NOMO-1 treated with dmso at 0.1 percent for 144 hours (cell line): Measurements from ENCODE around the gene HSD17B8.

ENCODE experiments used
- DNase-seq: peaks from one replicate; lab custom pipeline; 2025; ENCODE audit not compliant: unreplicated experiment; lab: John Stamatoyannopoulos, UW

HSD17B8 gene

DNA sequence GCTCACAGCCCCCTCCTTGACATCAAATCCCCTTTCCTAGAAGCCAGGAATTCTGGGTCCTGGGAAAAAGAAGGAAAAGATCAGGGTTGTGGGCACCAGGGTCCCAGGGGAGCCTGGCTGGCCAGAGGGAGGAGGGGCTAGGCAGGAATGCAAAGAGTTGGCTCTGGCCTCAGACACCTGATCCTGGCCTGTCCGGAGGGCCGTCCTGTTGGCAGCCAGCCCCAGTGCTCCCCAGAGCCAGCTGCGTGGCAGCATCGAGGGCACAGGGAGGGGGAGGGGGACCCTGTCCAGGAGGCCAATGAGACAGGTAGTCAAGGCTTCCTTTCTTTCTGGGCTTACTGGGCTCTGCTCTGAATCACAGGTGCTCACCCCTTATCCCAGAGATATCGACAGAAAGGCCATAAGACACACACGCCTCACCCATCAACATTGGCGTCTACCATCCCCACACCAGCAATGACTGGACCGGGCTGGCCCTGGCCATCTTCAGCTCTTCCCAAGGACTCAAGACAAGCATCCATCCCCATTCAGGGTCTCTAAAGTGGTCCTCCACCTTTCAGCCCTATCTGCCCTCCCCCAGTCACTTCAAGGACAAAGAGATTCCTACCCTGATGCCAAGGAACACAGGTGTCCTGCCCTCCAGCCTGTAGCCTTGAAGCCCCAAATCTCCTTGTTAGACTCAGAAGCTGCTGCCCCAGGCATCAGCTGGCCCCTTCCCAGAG, 12.9 kb upstream of the HSD17B8 start:
- no peak for DNase-seq

DNA sequence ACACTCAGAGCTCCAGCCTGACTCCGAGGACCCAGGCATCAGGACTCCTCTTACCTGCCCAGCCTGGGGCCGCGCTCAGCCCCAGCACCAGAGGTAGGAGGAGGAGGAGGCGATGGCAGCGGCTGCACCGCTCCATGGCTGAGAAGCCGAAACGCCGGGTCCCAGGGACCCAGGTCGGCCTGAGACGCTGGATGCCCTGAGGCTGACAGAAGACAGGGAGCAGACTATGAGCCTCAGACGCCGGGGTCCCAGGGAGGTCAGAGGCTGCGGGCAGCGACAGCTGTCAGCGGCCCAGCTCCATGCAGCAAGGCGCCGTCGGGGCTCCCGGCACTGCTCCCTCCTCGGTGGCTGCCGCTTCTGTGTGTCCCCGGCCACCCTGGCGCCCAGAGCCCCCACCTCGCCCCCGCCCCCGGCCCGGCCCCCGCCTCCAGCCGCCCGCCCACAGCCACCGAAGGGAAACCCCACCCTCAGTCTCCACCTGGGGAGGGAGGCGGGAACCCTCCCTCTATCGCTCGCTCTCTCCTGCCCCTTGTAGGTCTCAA, 12.3 kb upstream of the HSD17B8 start, which contains the start of gene COL11A2:
Gene COL11A2 (minus strand): TSS at position 363 of the 542 bp plus-strand sequence. CDS start 227 bp downstream, at position 136.
- no peak for DNase-seq

DNA sequence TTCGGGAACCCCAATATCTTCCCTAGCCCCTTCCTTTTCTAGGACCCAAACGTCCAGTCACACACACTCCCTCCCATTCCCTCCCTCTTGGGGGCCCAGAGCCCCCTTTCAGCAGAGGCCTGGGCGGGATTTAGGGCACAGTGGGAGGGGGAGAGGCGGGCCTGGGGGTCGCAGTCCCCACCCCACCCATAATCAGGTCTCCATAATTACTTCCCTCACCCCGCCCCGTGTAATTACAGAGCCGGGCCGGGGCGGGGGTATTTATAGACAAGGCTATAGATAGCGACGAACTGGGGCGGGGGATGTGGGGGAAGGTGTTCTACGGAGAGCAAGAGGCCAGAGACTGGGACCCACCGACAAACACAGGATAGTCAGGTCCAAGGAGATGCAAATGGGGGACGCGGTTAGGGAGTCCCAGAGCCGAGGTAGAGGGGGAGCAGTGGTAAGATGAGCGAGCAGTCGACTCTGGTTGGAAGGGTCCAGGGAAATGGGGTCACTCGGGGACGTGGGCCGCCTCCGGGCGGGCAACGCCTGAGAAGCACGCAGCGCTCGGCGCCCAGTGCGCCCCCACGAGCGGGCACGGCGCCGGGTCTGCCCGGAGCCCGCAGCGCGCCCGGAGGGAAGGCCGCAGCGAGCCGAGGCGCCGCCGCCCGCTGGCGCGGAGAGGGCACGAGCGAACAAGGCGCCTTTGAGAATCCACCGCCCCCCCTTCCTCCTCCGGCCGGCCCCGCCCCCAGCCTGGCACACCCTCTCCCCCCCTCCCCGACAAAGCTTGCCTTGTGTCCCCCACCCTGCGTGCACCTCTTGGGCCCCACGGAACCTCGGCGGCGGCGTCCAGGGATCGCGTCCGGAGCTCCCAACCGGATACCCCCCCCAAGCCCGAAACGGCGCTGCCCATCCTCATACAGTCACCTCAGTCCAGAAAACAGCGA, 11.5 kb upstream of the HSD17B8 start:
- DNase-seq: no peak

DNA sequence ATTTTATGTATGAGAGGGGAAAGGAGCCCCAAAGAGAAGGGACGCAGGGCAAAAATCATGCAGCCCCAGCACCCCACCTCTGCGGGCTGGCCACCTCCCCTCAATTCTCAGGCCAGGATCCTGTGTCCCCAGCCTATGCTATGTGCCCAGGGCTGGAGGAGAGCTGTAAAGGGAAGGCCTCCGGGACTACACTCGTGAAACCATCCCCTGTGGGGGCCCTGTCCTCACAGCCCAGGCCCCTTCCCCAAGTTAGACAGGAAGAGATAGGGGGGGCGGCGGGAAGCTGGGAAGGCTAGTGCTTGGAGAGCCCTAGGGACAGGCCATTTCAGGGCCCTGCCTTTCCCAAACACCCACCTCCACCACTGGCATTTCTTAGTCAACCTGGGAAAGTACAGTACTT, 10.8 kb upstream of the HSD17B8 start:
- DNase-seq: no peak

DNA sequence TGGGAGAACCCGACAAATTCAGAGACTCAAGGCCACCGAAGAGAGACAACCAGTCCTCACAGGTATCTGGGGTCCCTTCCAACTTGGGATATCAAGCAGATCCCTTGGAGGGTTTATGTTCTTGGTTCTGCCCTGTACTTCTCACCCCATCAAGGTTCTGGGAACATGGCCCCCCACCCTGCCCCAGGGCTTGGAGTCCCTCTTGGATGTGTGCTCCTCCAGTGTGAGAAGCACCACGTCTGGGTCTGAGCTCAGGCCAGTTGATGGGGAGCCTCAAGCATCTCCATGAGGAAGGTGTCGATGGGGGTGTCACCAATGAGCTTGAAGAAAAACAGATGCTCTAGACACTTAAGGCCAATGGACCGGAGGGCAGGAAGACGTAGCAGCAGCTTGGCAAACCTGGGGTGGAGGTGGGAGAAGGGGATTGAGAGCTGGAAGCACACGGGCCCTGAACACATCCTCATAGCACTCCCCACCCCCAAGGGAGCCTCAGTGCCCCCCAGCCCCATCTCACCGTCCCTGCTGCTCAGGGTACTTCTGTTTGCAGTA, 9.9 kb upstream of the HSD17B8 start:
- DNase-seq: no peak

DNA sequence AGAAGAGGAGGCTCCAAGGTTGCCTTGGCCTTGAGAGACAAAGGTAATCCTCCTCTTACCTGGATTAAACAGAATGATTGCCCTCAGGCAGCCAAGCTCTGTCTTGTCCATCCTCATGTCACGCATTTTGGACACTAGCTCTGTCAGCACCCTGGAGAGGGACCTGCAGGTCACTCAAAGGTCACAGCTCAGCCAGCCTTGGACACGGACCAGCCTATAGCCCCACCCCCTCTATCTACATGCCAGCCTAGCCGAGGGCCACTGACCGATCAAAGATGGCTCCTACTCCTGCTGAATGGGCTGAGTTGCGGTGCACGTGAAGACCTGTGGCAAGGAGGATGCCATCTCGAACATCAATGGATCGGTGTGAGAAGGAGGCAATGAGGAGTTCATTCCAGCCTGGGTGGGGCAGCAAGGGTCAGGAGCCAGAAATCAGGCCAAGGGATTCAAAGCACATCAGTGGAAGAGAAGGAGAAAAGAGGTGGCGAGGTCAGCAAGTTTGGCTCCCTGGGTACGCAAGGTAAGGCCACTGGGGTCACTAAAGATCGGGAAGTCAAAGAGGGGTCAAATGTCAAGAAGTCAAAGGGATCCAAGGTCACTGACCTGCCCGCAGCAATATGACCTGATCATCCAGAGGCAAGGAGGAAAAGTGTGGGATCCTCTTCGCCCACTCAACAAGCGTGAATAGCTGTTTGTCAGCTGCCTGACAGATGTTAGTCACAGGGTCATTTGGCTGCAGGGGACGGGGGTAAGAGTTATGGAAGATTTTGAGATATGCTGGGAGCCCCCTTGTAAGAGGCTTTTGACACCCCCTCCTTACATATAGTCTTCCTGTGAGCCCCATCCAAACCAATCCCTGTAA, 8.9 kb upstream of the HSD17B8 start:
- DNase-seq: no peak

DNA sequence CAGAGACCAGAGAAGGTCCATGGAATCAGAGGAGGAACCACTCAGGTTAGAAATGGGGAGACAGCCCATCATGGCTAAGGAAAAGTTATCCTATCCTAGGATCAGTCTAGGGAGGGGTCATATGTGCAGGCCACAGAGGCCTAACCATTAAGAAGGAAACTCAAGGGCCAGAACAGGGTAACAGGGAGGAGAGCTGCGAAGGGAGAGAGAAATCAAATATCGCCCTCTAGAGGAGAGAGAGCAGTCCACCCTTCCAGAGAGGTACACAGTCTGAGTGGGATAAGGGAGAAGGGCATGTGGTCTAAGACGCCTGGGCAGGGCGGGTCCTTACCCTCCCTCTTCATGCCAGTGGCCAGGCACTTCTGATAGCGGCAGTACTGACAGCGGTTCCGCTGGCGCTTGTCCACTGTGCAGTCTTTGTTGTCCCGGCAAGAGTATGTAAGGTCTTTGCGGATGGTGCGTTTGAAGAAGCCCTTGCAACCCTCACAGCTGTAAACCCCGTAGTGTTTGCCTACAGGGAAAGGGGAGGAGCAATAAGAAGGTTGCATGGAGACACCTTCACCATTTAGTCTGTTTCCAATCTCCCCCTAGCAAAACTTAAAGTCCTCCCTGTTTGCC, 6.9 kb upstream of the HSD17B8 start:
- DNase-seq: peak; percentile 59

DNA sequence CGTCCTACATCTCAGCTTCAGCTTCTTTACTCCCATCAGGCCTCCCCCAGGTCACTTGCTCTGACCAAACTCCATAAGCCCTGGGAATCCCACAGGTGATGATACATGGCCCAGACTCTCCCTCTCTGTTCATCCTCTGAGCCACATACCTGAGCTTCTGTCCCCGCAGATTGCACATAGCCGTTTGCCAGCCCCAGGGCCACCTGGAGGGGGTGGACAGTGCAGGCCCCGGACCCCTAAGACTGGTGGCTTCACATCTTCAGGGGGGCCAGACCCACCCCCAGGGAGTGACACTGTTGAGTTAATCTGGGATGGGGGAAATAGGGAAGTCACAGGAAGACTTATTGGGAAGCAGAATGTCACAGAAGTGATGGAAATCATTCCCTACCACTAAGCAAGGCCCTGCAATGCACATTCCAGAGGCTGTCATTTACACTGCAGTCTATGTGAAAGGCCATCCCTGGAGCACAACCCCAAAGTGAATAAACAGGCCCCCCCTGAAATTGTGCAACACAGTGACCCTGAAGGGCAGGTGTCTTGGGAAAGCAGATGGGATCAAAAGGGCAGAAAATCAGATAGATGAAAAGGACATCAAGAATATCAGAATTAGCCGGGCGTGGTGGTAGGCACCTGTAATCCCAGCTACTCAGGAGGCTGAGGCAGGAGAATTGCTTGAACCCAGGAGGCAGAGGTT, 6.1 kb upstream of the HSD17B8 start:
- DNase-seq: no peak

DNA sequence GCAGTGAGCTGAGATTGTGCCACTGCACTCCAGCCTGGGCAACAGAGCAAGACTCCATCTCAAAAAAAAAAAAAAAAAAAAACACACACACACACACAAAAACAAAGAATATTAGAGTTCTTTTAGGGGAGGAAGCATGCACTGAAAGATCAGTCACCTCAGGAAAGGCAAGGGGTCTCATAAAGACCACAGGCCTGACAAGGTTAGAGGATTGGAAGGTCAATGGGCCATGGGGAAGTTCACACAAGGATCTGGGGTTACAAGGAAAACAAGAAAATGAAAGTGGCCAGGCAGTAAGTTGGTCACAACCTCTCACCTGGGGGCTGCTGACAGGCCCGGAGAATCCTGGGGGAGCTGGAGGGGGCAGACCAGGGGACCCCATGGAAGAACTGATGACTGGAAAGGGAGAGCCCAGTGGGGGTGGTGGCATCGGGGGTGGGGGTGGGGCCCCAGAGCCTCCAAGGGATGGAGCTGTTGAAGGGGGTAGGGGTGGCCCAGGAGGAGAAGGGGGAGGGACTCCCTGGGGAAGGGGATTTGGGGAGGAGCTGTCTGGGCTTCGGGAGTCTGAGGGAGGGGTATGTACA, 5.5 kb upstream of the HSD17B8 start:
- DNase-seq: no peak

DNA sequence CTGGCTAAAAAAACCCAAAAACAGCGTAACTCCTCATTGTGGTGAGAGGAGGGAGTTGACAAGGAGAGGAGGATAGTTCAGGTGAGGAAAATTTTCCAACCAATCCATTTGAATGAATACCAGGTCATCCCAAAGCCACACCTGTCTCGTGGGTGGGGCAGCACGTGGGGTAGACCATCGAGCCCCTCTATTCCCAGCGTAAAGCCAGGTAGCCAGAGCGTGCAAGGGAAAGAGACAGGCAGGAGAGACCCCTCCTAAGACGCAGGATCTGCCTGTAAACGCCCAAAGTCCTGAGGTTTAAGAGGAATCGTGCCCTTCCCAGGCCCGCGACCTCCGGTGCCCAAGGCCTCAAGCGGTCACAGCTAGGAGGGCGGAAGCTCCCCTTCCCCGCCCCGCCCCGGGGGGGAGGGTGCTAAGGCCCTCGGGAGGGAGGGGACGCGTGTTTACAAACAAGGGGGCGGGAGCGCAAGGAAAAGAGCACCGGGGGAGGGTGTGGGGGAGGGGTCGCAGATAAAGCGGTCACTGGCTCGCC, 4.7 kb upstream of the HSD17B8 start:
- DNase-seq: peak; percentile 68

DNA sequence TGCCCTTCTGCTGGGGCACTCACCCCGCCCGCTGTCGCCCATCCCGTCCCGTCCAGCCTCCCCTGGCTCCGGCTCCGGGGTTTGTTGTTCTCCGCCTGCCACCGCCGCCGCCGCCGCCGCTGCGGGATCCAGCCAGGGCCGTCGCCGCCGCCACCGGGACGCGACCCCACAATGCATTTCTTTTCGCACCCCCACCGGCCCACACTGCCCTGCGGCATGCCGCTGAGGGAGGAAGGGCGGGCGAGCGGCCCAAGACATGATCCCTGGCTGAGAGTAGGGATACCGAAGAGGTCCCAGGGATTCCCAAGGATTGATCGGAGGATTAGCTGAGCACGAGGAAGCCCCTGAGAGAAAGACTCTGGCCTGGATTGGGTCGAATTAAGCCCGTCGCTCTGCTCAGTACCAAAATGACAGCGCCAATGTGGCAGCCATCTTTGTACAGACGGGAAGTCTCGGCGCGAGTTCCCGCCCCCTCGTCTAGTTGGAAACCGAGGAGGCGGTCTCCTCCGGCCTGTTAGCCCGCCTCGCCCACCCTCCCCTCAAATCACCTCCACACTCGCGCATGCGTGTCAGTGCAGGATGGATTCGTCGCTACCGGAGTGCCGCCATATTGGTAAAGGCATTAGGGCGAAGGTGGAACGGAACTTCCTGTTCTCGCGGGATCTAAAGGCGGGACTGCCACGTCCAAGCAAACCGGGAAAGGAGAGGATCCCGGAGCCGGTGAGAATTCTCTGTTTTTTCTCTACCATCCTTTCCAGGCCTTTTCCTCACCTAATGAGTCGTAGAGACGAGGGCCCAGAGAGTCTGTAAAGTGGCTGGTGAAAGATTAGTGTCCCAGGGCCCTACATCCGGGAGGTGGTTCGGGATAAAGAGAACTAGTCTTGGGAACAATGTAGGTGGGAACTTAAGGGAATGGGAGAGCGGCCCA, 4.0 kb upstream of the HSD17B8 start, which contains the start of the genes RXRB and SLC39A7:
Gene RXRB (minus strand): TSS at position 447 of the 928 bp plus-strand sequence. CDS start 189 bp downstream, at position 258.
Gene SLC39A7 (plus strand): TSS at position 649 of the 928 bp plus-strand sequence. CDS start 379 bp downstream, outside the sequence.
- DNase-seq: peak; percentile 93

DNA sequence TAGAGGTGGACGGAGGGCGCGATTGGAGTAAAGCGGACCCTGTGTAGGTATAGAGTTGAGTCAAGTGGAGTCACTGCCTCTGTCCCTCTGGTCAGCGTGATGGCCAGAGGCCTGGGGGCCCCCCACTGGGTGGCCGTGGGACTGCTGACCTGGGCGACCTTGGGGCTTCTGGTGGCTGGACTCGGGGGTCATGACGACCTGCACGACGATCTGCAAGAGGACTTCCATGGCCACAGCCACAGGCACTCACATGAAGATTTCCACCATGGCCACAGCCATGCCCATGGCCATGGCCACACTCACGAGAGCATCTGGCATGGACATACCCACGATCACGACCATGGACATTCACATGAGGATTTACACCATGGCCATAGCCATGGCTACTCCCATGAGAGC, 3.3 kb upstream of the HSD17B8 start:
- DNase-seq: no peak

DNA sequence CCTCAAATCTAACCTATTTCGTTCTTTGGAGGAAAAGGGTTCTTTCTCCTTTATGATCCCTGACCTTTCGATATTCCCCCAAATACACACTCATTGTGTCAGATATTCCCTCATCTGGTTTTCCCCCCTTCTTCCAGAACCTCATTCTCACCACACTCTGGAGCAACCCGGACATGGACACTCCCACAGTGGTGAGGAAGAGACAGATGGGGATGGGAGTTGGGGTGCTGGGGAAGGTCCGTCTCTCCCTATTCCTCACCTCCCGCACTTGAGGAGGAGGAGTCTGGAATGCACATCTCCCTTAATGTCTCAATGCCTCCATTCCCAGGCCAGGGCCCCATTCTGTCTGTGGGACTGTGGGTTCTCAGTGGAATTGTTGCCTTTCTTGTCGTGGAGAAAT, 2.5 kb upstream of the HSD17B8 start:
- no peak for DNase-seq

DNA sequence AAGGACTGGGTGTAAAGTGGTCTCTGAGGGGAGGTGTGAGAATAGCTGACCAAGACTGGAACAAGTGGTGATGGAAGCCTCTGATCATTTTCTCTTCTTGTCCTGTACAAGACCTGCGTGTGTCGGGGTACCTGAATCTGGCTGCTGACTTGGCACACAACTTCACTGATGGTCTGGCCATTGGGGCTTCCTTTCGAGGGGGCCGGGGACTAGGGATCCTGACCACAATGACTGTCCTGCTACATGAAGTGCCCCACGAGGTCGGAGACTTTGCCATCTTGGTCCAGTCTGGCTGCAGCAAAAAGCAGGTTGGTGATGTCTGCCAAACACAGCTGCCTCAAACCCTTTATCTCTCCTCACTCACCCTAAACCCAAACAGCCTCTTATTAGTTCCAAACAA, 1.7 kb upstream of the HSD17B8 start:
- DNase-seq: no peak

DNA sequence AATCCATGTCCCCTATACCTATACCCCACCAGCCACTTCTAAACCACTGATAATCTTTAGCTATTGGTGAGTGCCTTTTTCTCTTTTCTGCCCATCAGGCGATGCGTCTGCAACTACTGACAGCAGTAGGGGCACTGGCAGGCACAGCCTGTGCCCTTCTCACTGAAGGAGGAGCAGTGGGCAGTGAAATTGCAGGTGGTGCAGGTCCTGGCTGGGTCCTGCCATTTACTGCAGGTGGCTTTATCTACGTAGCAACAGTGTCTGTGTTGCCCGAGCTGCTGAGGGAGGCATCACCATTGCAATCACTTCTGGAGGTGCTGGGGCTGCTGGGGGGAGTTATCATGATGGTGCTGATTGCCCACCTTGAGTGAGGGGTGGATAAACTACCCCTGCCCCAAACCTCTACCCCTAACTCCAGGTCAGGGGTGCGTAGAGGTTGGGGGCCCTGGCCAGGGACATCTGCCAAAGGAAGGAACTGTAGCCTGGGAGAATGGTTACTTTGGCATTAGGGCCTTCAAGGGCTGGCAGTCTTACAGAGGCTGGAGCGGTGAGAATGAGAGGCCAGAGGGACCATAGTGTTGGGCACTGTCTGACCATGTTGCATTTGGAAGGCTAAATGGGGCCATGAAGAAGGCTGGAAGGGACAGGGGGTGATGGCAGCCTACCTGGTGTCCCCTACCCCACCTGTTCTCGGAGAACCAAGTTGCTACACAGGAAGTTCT, 851 bp upstream of the HSD17B8 start:
- DNase-seq: no peak

DNA sequence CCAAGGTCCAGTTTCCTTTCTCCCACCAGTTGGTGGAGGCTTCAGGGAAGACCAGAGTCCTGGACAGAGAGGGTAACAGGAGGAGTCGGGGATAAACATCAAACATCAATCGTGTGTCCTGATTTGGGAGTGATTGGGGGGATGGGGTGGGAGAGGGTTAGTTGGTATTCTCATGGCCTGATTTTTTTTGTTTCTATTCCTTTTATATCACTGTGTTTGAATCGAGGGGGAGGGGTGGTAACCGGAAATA, 365 bp upstream of the HSD17B8 start:
- DNase-seq: no peak
